HG03060 (cell line): Measurements from ENCODE around the gene OPCML.

Source experiments
- ATAC-seq: cut with Tn5 transposase; IDR thresholded peaks from one replicate; pipeline ENCODE4 v1.9.1; 2021; ENCODE audit warnings: low read depth, moderate number of reproducible peaks; ENCODE audit not compliant: unreplicated experiment

OPCML gene

DNA sequence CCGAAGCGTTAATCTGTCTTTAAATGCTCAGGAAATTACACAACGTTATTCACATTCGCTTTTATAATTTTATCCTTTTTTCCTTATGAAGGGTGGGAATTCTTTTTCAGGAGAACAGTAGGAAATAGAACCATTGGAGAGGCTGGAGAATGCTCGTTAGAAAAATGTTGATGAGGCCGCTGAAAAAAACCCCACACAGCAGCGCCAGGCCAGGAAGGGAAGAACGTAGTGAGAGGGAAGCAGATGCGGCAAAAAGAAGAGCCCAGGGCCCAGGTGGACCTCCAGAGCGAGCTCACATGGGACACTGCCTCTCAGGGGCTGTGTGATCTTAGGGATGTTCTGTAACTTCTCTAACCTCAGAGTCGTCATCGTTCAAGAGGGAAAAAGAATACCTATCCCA is 691.6 kb downstream of the OPCML start:
- ATAC-seq = no peak

DNA sequence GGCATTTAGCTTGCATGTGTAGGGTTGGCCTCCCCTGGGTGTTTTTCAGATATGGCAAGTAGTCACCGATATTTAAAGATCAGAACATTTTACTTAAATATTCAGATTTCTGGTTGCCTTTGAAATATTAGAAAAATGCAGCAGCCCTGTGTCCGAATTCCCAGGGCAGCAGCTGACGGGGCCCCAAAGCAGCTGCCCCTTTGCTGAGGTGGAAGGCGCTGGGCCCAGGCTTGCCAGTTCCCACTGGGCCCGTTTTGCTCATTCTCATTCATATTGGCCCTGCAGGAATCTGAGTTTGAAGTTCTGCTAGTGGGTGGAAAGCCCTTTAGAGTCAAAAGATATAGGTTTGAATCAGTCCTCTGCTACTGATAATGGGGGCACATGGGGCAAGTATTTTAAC is 692.1 kb downstream of the OPCML start:
- ATAC-seq = no peak

DNA sequence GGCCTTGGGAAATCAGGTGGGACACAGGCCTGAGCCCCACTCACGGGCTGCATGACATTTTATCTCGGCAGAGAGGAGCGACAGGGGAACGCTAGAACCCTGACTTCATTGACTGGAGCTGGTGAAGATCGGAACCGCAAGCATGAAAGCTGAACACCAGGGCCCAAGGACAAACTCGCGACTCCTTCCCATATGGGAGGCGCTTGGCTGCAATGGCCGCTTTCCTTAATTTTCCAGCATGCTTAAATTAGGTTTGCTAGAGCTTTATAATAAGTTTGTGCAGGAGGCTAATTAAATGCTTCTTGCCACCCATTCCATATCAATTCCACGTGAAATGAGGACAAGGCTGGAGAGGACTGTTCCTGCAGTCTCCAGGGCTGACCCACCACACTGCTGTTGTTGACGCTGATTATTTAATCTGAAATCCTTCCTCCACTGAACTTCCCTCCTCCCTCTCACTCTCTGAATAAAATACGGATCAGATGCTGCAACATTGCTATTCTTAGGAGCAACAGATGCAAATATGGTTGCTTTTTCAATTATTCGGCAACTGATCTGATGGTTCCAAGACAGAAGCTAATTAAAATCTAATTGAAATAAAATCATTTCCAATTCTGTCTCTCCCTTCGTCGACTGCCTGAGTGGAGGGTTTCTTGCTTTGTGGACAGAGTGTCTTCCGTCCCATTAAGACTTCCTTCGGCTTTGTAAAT is 692.9 kb downstream of the OPCML start:
- ATAC-seq = no peak

DNA sequence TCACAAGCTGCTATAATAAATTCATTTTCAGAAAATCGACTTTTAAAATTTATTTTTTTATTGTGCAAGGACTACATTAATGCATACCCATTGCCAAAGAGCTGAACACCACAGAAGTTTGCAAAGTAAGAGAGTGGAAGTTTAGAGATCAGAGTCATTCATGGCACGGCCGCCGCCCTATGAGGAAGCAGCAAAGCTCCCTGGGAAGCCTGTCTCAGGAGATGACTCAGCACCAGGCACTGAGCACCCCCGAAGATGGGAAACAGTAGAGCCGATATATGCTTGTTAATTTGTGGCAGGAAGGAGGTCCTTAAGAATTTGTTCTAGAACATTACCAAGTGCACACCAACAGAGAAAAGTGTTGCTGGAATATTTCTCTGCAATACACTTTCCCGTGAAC is 693.7 kb downstream of the OPCML start:
- ATAC-seq = no peak

DNA sequence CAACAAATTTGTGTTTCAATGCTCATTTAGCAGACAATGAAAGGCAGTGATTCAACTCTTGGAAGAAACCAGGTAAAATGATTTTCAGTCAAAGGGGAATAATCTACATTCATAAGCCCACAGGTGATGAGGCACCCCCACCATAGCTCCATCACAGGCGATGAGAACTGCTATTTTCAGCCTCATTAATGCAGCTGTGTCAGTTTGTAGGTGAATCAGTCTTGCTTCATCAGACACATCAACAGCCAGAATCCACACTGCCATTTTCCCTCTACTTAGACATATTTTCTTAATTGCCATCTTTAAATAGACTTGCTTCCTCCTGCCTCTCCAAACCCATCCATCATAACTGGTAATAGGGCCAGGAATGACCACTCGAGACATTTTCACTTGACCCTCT is 701.0 kb downstream of the OPCML start:
- no peak for ATAC-seq

DNA sequence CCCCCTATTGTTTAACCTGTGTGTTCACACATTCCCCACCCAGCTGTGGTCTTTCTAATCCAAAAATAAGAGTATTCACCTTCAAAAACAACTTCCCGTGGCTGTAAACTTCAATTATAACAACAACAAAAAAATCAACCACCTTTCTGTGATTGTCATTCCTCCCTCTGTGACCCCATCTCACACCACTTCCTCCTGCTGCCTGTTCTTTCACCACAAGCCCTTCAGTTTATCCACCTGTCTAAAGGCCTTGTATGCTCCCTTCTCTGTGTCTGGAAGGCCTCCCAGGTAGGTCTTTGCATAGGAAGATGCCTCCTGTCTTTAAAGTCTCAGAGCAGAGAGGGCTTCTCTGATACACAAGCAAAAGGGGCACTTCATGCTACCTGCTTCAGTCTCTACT is 707.7 kb downstream of the OPCML start:
- no peak for ATAC-seq

DNA sequence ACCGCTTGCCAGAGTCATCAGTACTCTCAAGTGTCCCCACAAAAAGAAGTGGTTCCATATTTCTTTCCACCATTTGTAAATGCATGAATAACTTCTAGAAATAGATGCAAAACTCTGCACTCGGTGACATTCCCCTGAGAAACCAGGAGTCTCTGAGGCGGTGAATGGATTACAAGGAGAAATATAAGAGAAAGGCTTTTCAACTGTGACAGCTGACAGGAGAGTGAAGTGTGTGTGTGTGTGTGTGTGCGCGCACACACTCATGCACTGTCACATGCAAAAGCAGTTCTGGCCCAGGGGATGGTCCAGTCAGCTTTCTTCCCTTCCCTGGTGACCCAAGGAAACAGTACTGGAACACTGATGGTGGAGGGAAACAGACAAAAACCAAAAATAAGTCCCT is 710.0 kb downstream of the OPCML start:
- ATAC-seq = no peak

DNA sequence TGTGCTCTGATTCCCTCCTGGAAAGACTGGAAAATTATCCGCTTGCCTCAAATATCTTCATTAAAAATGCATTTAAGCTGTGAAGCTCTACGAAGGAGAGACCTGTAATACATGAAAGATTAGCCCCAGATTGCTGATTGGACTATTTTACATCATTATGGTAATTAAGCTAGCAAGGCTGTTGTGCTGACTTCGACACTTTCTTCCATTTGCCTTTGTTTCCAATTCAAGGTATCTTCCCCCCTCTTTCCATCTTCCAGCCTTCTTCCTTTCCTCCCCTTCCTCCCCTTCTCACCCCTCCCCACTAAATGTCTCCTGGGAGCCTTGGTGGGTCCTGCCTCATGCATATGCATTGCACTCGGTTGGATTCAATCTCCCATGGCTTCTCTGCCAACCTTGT is 710.8 kb downstream of the OPCML start:
- no peak for ATAC-seq

DNA sequence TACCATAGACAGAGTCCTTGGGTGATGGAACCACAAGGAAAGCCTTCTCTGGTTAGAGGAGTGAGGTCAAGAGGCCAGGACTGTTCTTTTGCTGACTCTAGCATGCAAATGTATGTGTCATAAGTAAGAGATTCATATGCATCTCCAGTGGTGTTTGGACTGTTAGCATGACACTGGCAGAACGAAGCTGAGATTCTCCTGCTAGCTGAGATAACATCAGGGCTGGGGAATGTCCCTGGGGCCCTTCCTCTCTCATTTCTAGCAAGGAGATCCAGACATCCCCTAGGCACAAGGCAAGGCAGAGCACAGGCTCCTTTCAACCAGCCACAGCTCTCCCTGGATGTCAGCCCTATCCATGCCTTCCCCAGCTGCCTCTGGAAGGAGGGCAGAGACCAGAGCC is 711.3 kb downstream of the OPCML start:
- no peak for ATAC-seq

DNA sequence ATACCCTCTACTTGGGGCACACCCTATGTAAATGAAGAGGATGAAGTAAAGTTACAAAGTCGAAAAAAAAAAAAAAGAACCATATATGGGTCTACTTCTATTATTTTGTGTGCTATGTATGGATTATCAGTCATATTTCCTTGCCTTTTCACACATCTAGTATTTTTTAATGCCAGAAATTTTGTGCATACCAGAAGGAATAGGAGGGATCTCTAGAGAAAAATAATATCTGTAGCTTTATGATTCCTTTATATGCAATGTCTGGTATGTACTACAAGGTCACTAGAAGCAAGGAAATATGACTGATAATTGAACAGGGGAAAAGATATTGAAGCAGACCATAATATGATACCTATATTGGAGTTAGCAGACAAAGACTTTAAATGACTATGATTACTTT is 713.4 kb downstream of the OPCML start:
- ATAC-seq = no peak

DNA sequence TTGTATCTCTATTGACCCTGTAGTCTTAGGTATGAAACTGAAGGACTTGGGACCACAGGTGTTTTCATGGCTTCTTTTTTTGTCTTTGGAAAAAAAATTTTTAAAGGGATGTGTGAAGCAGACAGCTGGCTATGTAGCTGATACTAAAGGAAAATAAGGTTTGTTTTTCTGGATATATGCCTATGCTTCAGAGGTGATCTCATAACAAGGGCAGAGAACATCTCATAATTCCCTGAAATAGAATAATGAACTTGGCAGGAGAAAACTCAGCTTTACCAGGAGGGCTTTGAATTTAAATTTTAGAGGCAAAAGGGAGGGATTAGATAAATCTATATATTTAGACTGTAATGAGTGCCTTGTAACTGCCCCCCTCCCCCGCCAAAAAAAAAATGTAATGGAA is 714.9 kb downstream of the OPCML start:
- ATAC-seq = no peak

DNA sequence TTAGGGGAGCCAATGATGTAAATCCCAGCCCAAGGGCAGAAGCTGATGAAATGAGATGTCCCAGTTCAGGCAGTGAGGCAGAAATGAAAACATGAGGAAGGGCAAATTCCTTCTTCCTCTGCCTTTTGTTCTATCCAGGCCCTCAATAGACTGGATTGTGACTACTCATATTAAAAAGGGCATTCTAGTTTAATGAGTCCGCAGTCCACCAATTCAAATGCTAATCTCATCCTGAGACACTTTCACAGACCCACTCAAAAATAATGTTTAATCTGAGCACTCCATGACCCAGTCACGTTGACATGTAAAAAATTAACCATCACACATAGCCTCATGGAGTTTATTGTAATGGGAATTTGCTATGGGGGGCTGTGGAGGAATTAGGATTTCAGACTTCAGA is 717.9 kb downstream of the OPCML start:
- ATAC-seq = no peak

DNA sequence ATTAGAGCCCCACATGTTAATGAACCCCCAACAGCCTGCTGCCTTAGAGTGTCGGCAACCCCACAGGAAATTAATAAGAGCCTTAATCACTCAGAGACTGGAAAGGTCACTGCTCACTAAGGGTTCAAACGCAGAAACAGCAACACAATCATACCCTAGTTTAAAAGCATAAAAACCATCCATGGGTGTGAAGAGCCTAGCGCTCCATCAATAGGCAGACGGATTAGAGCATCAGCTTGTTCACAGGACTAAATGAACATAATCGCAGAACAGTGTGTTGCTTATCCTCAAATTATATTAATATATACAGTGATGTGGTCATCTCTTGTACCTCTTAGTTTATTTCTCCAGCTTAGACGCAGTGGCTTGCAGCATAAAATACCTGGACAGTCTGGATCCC is 720.7 kb downstream of the OPCML start:
- no peak for ATAC-seq

DNA sequence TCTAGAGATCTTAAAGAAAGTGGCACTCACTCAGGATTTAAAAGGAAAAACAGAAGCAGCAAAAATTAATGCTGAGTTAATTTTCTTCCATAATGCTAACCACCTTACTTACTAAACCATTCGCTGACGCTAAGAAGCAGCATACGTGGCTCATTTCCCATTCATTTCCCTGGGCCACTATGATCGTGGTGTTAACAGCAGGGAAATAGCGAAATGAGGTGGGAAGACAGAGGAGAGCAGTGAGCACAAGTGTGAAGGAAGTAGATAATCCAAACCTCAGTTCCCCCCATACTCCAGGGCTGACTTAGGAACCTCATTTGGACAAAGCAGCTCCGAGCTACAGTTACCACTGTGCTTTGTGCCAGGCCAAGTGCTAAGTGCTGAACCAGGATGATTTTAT is 723.2 kb downstream of the OPCML start:
- ATAC-seq = no peak

DNA sequence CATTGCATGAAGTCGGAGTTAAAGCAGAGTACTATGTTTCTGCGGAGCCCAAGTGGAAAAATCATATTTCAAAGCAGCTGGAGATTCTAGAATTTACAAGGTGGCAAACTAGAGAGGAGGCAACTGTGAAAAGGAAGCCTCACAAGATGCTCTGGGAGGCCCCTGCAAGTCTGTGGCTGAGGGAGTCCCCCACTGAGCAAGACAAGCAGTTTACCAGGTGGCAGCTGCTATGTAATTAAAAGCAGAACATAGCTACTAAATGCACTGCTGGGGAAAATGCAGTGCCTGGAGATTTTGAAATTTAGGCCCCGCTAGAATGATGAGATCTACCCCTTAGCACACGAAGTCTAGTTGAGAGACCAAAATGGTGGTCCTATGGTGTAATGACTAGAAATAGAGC is 728.0 kb downstream of the OPCML start:
- no peak for ATAC-seq

DNA sequence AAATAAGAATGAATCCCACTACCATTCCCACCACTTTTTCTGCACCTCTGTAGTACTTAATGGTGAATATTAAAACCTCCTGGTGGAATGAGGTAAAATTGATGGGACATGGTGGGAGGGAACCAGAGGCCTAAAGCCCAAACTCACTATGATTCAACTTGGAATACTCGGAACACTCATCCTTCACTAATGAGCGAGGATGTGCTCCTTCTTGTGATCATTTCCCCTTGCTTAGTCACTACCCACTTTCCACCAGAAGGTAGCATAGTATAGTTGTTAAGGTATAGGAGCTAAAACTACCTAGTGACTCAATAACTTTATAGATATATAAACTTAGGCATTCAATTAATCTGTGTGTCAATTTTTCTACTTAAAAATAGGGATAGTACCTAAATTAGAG is 728.9 kb downstream of the OPCML start:
- ATAC-seq = no peak

DNA sequence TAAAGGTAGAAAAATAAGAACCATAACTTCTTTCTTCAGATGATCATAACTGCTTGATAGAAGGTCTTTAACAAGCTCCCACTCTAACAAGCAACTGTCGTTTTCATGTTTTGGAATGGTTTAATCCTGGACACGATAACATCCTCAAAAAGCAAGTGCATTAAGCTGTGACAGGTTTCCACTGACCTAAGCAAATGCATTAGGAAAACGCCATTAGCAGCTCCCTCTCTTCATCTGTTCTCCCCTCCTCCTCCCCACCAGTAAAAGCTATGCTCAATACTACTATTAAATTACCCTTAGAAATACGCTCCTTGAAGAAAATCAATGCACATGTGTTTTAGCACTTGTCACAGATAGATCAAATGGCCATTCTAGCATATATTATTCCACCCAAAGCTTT is 729.4 kb downstream of the OPCML start:
- no peak for ATAC-seq

DNA sequence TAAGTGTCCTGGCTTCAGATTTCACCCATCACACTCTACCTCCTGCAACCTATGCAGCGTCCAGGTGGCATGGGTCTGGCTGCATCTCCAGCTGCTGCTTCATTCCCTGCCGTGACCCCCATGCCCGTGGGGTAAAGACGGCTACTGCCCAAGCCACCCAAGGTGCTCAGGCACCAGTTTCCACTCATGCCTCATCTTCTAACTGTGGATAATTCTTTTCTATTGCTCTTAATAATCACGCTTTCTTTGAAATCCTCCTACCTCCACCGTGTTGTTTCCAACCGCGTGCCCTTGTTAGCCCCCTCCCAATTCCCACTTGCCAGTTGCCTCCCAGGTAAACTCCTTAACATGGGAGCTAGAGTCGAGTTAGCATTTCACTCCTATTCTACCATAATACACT is 738.5 kb downstream of the OPCML start:
- ATAC-seq = no peak

DNA sequence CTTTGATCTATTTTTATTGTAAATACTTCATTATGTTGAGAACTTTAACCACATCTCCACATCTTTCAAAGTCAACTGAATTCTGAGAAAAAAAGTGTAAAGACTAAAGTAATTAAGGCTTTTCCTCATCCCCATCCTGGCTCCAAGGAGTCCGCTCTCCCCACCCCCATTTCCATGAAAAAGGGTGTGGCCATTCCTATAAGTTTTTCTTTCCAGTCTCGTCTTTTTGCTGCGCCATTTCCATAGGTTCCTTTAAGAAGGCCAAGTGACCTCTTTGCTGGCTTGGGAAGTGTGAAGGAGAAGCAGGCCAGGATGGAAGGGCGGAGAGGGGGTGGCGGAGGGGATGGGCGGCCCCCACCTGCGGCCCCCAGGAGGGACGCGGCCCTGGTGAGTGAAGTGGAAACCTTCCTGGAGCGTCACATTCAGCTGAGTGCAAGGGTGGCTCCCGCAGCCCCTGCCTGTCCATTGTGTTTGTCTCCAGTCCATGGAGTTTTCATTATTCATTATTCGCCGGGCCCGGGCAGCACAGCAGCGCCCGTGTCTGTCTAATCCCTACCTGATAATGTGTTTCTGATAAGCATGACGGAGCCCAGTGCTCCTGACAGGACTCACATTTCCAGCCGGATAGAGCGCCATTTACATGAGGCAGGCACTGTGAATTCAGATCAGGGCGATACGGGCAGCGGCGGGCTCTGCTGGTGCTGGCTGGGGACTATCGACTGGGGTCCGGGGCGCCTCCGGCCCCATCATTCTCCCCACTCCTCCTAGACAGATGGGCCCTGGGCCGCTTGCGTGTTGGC is 739.8 kb downstream of the OPCML start:
- ATAC-seq = no peak

DNA sequence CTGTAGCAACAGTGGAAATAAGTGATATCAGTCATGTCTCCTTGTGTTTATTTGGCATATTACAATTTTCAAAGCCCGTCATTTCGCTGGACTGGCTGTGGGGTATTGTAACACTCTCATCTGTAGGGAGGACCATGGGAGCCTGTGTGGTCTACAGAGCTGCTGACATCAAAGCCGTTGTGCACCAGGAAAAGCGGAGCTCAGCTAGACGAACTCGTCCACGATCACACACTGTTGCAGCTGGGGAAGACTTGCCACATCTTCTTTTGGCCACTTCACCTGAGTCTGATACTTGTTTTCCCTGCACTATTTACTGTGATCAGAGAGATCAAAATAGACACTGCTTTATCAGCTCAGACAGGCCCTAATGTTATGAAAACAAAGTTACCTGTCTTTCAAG is 741.3 kb downstream of the OPCML start:
- no peak for ATAC-seq

DNA sequence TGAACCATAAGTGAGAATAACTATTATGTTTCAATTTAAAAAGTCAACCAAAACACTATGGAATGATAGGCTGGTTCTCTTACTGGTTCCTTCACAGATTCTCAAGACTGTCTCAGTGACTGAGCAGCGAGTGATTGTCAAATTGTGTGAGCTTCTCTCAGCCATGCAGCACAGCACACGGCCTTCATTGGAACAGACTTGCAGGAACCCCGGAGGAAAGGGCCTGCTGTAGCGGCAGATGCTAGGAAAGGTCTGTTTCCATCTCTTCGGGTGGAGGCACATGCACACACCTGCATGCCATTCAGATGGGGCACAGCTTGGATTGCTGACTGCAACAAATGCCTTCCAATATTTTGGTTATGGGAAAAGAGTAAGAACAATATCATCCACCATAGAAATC is 741.8 kb downstream of the OPCML start:
- ATAC-seq = no peak

DNA sequence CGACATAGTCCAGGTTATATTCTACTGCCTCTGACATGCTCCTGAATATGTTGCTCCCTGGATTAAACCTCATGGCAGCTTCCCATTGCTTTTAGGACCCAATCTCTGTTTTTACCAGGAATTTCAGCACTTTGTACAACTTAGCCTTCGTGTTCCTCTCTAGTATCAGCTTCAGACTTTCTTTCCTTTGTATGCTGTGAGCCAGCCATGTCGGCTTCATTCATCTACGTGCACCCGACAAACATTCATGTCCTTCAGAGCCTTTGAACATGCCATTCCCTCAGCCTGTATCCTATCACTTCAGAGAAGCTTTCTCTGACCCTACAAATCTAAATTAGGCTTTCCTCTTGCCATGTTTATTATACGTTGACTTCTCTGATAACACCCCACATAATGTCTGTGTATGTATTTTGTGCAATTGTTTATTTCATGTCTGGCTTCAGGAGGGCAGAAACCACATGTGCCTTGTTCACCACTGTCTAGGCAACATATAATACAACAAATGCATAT is 743.4 kb downstream of the OPCML start:
- no peak for ATAC-seq
